A549 (cell line): Measurements from ENCODE around the gene FBXO2. TPM values are rescaled to one million over a fixed set of nuclear protein-coding genes. Genes with fewer than 3 reads are reported as not detected.
"Not testable (repeated sequence)": the region's sequence is repeated elsewhere in the genome, so short reads cannot be mapped to it uniquely, and the experiment has no call there.

Experiments used
- ATAC-seq, 2 experiments: fragments of 200-7000 bp in 1 of 2; fragments of >200 bp in 1 of 2; cut with Nextera tagmentation in 1 of 2; cut with Tn5 transposase in 1 of 2; 3 replicates each; pipeline versions ENCODE4 v1.8.0 to v1.9.1; 2018 to 2020; ENCODE audit warnings: mild to moderate bottlenecking in 1 of 2, moderate library complexity in 1 of 2
- CTCF ChIA-PET: fragments of 300-600 bp; sonication (Branson Sonifier 250); formaldehyde crosslinking; extraction: SDS; loops from one replicate; lab custom pipeline; 2021; ENCODE audit warnings: antibody characterized with exemption, inconsistent platforms; lab: Yijun Ruan, JAX
- POLR2A ChIA-PET: fragments of 350-600 bp; formaldehyde crosslinking; extraction: SDS; loops from one replicate; lab custom pipeline; 2021; ENCODE audit warnings: antibody characterized with exemption, inconsistent platforms; lab: Yijun Ruan, JAX
- DNase-seq, 2 experiments: peaks; one replicate each; pipeline versions ENCODE4 v3.0.0 to v3.0.0-alpha.2; 2011 to 2016; ENCODE audit warnings: low read depth in 1 of 2, low spot score in 1 of 2
- FAIRE-seq: peaks from 2 replicates; lab custom pipeline; 2011; peaks lifted over from hg19 to GRCh38; lab: Jason Lieb, UNC
- H3K27ac ChIP-seq, 2 experiments: fragments of >200 bp; sonication (Bioruptor Twin); formaldehyde crosslinking; 3 replicates each; pipeline ENCODE4 v1.5.1; 2016 to 2017
- H3K4me1 ChIP-seq: fragments of >200 bp; sonication (Bioruptor Twin); formaldehyde crosslinking; 3 replicates; pipeline ENCODE4 v1.6.1; 2016
- H3K4me2 ChIP-seq: fragments of >200 bp; sonication (Bioruptor Twin); formaldehyde crosslinking; 3 replicates; pipeline ENCODE4 v1.6.1; 2016
- H3K4me3 ChIP-seq: fragments of >200 bp; sonication (Bioruptor Twin); formaldehyde crosslinking; 3 replicates; pipeline ENCODE4 v1.5.1; 2016
- H3K9me3 ChIP-seq: fragments of >200 bp; sonication (Bioruptor Twin); formaldehyde crosslinking; 3 replicates; pipeline ENCODE4 v1.6.1; 2016
- BHLHE40 ChIP-seq: IDR thresholded peaks from 2 replicates; pipeline ENCODE4 v1.6.1; 2012; ENCODE audit warnings: low read depth, low read length, inconsistent platforms
- CEBPB ChIP-seq, 2 experiments: fragments of >200 bp in 1 of 2; sonication (Bioruptor Twin) in 1 of 2; formaldehyde crosslinking in 1 of 2; IDR thresholded peaks; 2 replicates each; pipeline ENCODE4 v1.6.1; 2012 to 2016
- CHD2 ChIP-seq: fragments of 150-350 bp; IDR thresholded peaks from 2 replicates; pipeline ENCODE4 v1.6.1; 2014; ENCODE audit warnings: low read length; ENCODE audit not compliant: partially characterized antibody
- E2F6 ChIP-seq: IDR thresholded peaks from 2 replicates; pipeline ENCODE4 v1.6.1; 2012; ENCODE audit warnings: low read depth, borderline replicate concordance
- EHF ChIP-seq: fragments of 250-450 bp; sonication (Bioruptor Pico); IDR thresholded peaks from 2 replicates; pipeline ENCODE4 v1.5.0; 2020; ENCODE audit warnings: mild to moderate bottlenecking
- ESRRA ChIP-seq: fragments of 150-350 bp; IDR thresholded peaks from 2 replicates; pipeline ENCODE4 v1.6.1; 2014; ENCODE audit warnings: mild to moderate bottlenecking, low read length, borderline replicate concordance
- FOSL2 ChIP-seq, 2 experiments: fragments of 450-650 bp in 1 of 2; fragments of >200 bp in 1 of 2; sonication (Bioruptor Twin) in 1 of 2; formaldehyde crosslinking; IDR thresholded peaks; 2 replicates each; pipeline versions ENCODE4 v1.5.0 to v1.6.1; 2016 to 2020; ENCODE audit warnings: mild to moderate bottlenecking in 1 of 2, moderate library complexity in 1 of 2
- HDAC2 ChIP-seq: fragments of 200-600 bp; sonication (generic); IDR thresholded peaks from 2 replicates; pipeline ENCODE4 v1.6.1; 2016
- HMGXB4 ChIP-seq: fragments of 250-450 bp; sonication (Bioruptor Pico); IDR thresholded peaks from 2 replicates; pipeline ENCODE4 v1.5.0; 2021; ENCODE audit warnings: mild to moderate bottlenecking, moderate library complexity, borderline replicate concordance
- HOXB13 ChIP-seq: fragments of 250-450 bp; sonication (Bioruptor Pico); IDR thresholded peaks from 2 replicates; pipeline ENCODE4 v1.5.0; 2020; ENCODE audit warnings: low read depth, mild to moderate bottlenecking, moderate library complexity
- HOXB5 ChIP-seq: fragments of 250-450 bp; sonication (Bioruptor Pico); IDR thresholded peaks from 2 replicates; pipeline ENCODE4 v1.5.0; 2020; ENCODE audit warnings: mild to moderate bottlenecking, moderate library complexity
- NR3C1 ChIP-seq: fragments of >200 bp; sonication (Bioruptor Twin); formaldehyde crosslinking; IDR thresholded peaks from 3 replicates; pipeline ENCODE4 v1.6.1; 2017
- PBX3 ChIP-seq: IDR thresholded peaks from 2 replicates; pipeline ENCODE4 v1.6.1; 2012
- POLR2A ChIP-seq: IDR thresholded peaks from 2 replicates; pipeline ENCODE4 v1.6.1; 2012; ENCODE audit warnings: mild to moderate bottlenecking, low read length
- POLR2AphosphoS2 ChIP-seq: conservative IDR thresholded peaks from 2 replicates; pipeline ENCODE4 v1.6.1; 2012; ENCODE audit warnings: low read length, improper control_type of control experiment, inconsistent platforms
- RCOR1 ChIP-seq: fragments of 150-350 bp; IDR thresholded peaks from 2 replicates; pipeline ENCODE4 v1.6.1; 2014; ENCODE audit warnings: antibody characterized with exemption, low read length, low read depth
- RNF2 ChIP-seq: fragments of 200-600 bp; sonication (generic); IDR thresholded peaks from 2 replicates; pipeline ENCODE4 v1.6.1; 2016; ENCODE audit warnings: low read depth, mild to moderate bottlenecking, antibody characterized with exemption, moderate library complexity, borderline replicate concordance
- SREBF2 ChIP-seq: fragments of 450-650 bp; IDR thresholded peaks from 2 replicates; pipeline ENCODE4 v1.6.1; 2014; ENCODE audit warnings: mild to moderate bottlenecking, moderate library complexity
- TP53 ChIP-seq: fragments of 250-450 bp; sonication (Bioruptor Pico); IDR thresholded peaks from 2 replicates; pipeline ENCODE4 v1.5.0; 2021; ENCODE audit warnings: mild to moderate bottlenecking, moderate library complexity
- ZC3H11A ChIP-seq: fragments of 450-650 bp; IDR thresholded peaks from 2 replicates; pipeline ENCODE4 v1.6.1; 2014; ENCODE audit warnings: antibody characterized with exemption, mild to moderate bottlenecking
- WGBS: methylation state at CpG from one replicate; pipeline ENCODE4 v1.1.6; 2017; ENCODE audit errors: missing lambda C conversion rate; 5-methylcytosine and 5-hydroxymethylcytosine counted together
- polyA plus RNA-seq, 4 experiments: library from polyadenylated mRNA; depleted of rRNA in 3 of 4; stranded (reverse); fragments of >200 nt; fragmentation: RNase III in 1 of 4; extraction: RNeasy Plus Mini Kit Qiagen cat#74134 plus additional on column Dnase treatment in 1 of 4; gene quantifications; 2 replicates in 3 of 4; 3 replicates in 1 of 4; pipeline ENCODE4 v1.2.3, GENCODE V29; 2011 to 2017

FBXO2 gene
- polyA plus RNA-seq, 2 of the 4 experiments (the other 2 are of a cell fraction), result 8.5 to 31.2 TPM

- H3K27ac ChIP-seq, POLR2A ChIA-PET, H3K4me3 ChIP-seq, DNase-seq, H3K4me2 ChIP-seq, H3K9me3 ChIP-seq, ATAC-seq, H3K4me1 ChIP-seq, FAIRE-seq: not testable (repeated sequence)
- WGBS, result 100% methylated on average over 3 of the region's 37 CpGs
- CTCF ChIA-PET, result interaction anchor here (0.6 kb wide), 1 partner anchor 88 kb away, joined by 5 read pairs; no protein-coding TSS in a partner anchor
Observed at GRCh38 chr1:11608596-11609130, 45.6 kb downstream of the FBXO2 start.

GRCh38 chr1:11606775-11607174, 47.5 kb downstream of the FBXO2 start:
- Histone ChIP-seq H3K4me2 (no peak overlapping the region), H3K4me3 (no peak overlapping the region), H3K9me3 (no peaks in the 10 kb centered on the region), H3K27ac (no peak overlapping the region), H3K4me1 (no peaks in the 10 kb centered on the region)
- DNase-seq (no peak), FAIRE-seq (no peak), ATAC-seq (no peak)
- POLR2A ChIA-PET, result no interaction called here
- CTCF ChIA-PET, result interaction anchor here (1.4 kb wide), 1 partner anchor 569 kb away, joined by 3 read pairs; no protein-coding TSS in a partner anchor
- WGBS, result 23% methylated on average over 6 of the region's 6 CpGs
- no peak for TF ChIP-seq POLR2AphosphoS2
- no peak for TF ChIP-seq HOXB13 (CRISPR knock-in tag)
- TF ChIP-seq RCOR1, result no peak
- TF ChIP-seq RNF2, result no peak
- no peak for TF ChIP-seq POLR2A
- no peak for TF ChIP-seq FOSL2 (IDR thresholded peaks at IDR 0.05)
- TF ChIP-seq FOSL2 (CRISPR knock-in tag; IDR thresholded peaks at IDR 0.05), result no peak
- TF ChIP-seq ESRRA, result no peak

GRCh38 chr1:11602981-11603380, 51.2 kb downstream of the FBXO2 start:
- ChIA-PET POLR2A (no interaction called here), CTCF (no interaction called here)
- H3K4me3 ChIP-seq, result no peak overlapping the region
- ATAC-seq (no peak), FAIRE-seq (no peak), DNase-seq (no peak)
- WGBS, result 25% methylated on average over 3 of the region's 5 CpGs
- TF ChIP-seq RNF2, result no peak
- TF ChIP-seq PBX3, result no peak
- TF ChIP-seq CEBPB (IDR thresholded peaks at IDR 0.05), result no peak
- H3K9me3 ChIP-seq, result no peaks in the 10 kb centered on the region
- H3K4me1 ChIP-seq, result no peaks in the 10 kb centered on the region
- H3K27ac ChIP-seq, result no peak overlapping the region
- no peak overlapping the region for H3K4me2 ChIP-seq

- ChIA-PET CTCF (no interaction called here), POLR2A (no interaction called here)
- DNase-seq (no peak), ATAC-seq (no peak), FAIRE-seq (no peak)
- WGBS, result no CpG with 5 or more reads among the region's 3 CpGs
- H3K9me3 ChIP-seq, result no peaks in the 10 kb centered on the region
- no peak overlapping the region for H3K4me2 ChIP-seq
- no peaks in the 10 kb centered on the region for H3K4me1 ChIP-seq
- H3K4me3 ChIP-seq, result no peak overlapping the region
- no peak overlapping the region for H3K27ac ChIP-seq
- no peak for TF ChIP-seq CHD2
- no peak for TF ChIP-seq SREBF2
- no peak for TF ChIP-seq HMGXB4
- no peak for TF ChIP-seq TP53 (CRISPR knock-in tag)
- no peak for TF ChIP-seq NR3C1
- no peak for TF ChIP-seq EHF (CRISPR knock-in tag)
- no peak for TF ChIP-seq E2F6
- no peak for TF ChIP-seq HOXB5 (CRISPR knock-in tag)
- no peak for TF ChIP-seq BHLHE40
- no peak for TF ChIP-seq ZC3H11A
- no peak for TF ChIP-seq HDAC2
- TF ChIP-seq RNF2, result no peak
Observed at GRCh38 chr1:11602424-11602823, 51.8 kb downstream of the FBXO2 start.
